ENCODE measurements around the gene PPT2.

- no peak for TF ChIP-seq CTCF (IDR thresholded peaks at IDR 0.05; ENCODE audit: extremely low read depth in 1 of 2, insufficient read depth in 1 of 2, low read depth in 1 of 2, low read length in 2 of 2)
- no peak for TF ChIP-seq FOS (IDR thresholded peaks at IDR 0.05; ENCODE audit: borderline replicate concordance, insufficient read depth, low read length)
- TF ChIP-seq, protein P1, sequence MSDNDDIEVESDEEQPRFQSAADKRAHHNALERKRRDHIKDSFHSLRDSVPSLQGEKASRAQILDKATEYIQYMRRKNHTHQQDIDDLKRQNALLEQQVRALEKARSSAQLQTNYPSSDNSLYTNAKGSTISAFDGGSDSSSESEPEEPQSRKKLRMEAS (IDR thresholded peaks at IDR 0.05; ENCODE audit: insufficient read depth, insufficient read length): no peak
- TF ChIP-seq JUN (IDR thresholded peaks at IDR 0.05; ENCODE audit: borderline replicate concordance, insufficient read depth, insufficient read length, low read depth): no peak
- no peak for TF ChIP-seq POLR2A (IDR thresholded peaks at IDR 0.05; ENCODE audit: low read depth, low read length)
These were observed 33.3 kb upstream of the PPT2 start for GRCh38 chr6:32120573-32121059.

Measured in endothelial cell of umbilical vein (primary cell).